Neuron (in vitro differentiated cells): ENCODE data around the gene SLC37A3.

Experiments
- H2AFZ ChIP-seq: one replicate; pipeline ENCODE4 v1.6.1; 2013; ENCODE audit warnings: low read depth, mild to moderate bottlenecking, inconsistent platforms, low read length, moderate library complexity
- H3K27me3 ChIP-seq: one replicate; pipeline ENCODE4 v1.6.1; 2013; ENCODE audit warnings: low read length; ENCODE audit not compliant: insufficient read depth
- H3K36me3 ChIP-seq: one replicate; pipeline ENCODE4 v1.6.1; 2013; ENCODE audit warnings: low read length; ENCODE audit not compliant: insufficient read depth
- H3K4me1 ChIP-seq: one replicate; pipeline ENCODE4 v1.6.1; 2013; ENCODE audit warnings: low read length; ENCODE audit not compliant: insufficient read depth
- H3K4me3 ChIP-seq: 2 replicates; pipeline ENCODE4 v1.5.1; 2013; ENCODE audit warnings: mild to moderate bottlenecking, low read length, moderate library complexity
- H3K9me3 ChIP-seq: one replicate; pipeline ENCODE4 v1.6.1; 2013; ENCODE audit warnings: low read length

Gene SLC37A3

DNA sequence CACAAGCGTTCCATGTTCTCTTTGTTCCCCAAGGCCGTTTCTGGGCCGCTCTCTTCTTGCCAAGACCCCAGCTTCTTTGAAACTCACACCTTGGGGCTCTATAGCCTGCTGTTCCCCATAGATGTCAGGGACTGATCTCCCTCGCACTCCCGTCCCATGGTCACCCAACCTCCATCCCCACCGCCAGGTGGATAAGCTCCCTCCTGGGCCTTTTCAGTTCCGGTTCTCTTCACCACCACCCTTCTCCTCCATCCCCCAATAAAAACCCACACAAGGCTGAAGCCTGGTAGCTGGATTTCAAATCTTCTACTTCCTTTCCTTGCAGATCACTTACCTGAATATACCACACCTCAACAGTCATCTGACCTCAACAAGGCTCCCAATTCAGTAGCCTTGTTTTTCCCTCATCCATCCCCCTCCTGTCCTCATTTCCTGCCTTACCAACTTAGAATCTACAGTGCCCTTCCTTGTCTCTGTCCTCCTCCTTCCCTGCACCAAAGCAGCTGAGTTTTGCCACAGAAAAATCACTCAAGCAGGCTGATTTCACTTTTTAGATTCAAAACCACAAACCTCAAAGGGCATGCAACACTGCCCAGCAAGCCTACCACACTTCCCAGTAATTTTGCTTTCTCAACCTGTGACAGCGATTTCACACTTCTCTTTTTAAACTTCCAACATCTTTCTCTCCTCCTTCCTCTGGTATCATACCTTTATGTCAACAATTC is 7.7 kb downstream of the SLC37A3 start:
- H3K4me3 ChIP-seq = no peak overlapping the region
- no peaks in the 10 kb centered on the region for H3K4me1 ChIP-seq
- no peaks in the 10 kb centered on the region for H3K9me3 ChIP-seq
- H2AFZ ChIP-seq = no peak overlapping the region
- H3K27me3 ChIP-seq = no peaks in the 10 kb centered on the region
- H3K36me3 ChIP-seq = no peaks in the 10 kb centered on the region

- no peaks in the 10 kb centered on the region for H3K27me3 ChIP-seq
- H3K36me3 ChIP-seq = no peaks in the 10 kb centered on the region
These were observed 8.3 kb downstream of the SLC37A3 start for GRCh38 chr7:140390034-140390433.

GRCh38 chr7:140389445-140389844 is 8.9 kb downstream of the SLC37A3 start:
- Histone ChIP-seq H3K4me1 (no peaks in the 10 kb centered on the region), H2AFZ (no peak overlapping the region), H3K4me3 (no peak overlapping the region), H3K9me3 (no peaks in the 10 kb centered on the region), H3K27me3 (no peaks in the 10 kb centered on the region), H3K36me3 (no peaks in the 10 kb centered on the region)

More at GRCh38 chr7:140390034-140390433, 8.3 kb downstream of the SLC37A3 start:
- H2AFZ ChIP-seq = no peak overlapping the region
- H3K9me3 ChIP-seq = no peaks in the 10 kb centered on the region
- H3K4me3 ChIP-seq = no peak overlapping the region
- H3K4me1 ChIP-seq = no peaks in the 10 kb centered on the region

- Histone ChIP-seq H3K4me3 (no peak overlapping the region), H3K27me3 (no peaks in the 10 kb centered on the region), H3K9me3 (no peaks in the 10 kb centered on the region), H3K4me1 (no peaks in the 10 kb centered on the region), H2AFZ (no peak overlapping the region), H3K36me3 (peaks cover 18% of the 10 kb centered on the region)
These were observed 13.3 kb downstream of the SLC37A3 start for GRCh38 chr7:140384894-140385545.

- Histone ChIP-seq H2AFZ (no peak overlapping the region), H3K4me3 (no peak overlapping the region), H3K27me3 (no peaks in the 10 kb centered on the region), H3K4me1 (no peaks in the 10 kb centered on the region), H3K9me3 (no peaks in the 10 kb centered on the region), H3K36me3 (peaks cover 25% of the 10 kb centered on the region)
These were observed 14.2 kb downstream of the SLC37A3 start for GRCh38 chr7:140383954-140384713.

- no peak overlapping the region for H2AFZ ChIP-seq
- H3K27me3 ChIP-seq = no peaks in the 10 kb centered on the region
- peaks cover 31% of the 10 kb centered on the region for H3K36me3 ChIP-seq
- H3K4me3 ChIP-seq = no peak overlapping the region
- H3K9me3 ChIP-seq = no peaks in the 10 kb centered on the region
- no peaks in the 10 kb centered on the region for H3K4me1 ChIP-seq
These were observed 22.2 kb downstream of the SLC37A3 start for GRCh38 chr7:140375892-140376730.

DNA sequence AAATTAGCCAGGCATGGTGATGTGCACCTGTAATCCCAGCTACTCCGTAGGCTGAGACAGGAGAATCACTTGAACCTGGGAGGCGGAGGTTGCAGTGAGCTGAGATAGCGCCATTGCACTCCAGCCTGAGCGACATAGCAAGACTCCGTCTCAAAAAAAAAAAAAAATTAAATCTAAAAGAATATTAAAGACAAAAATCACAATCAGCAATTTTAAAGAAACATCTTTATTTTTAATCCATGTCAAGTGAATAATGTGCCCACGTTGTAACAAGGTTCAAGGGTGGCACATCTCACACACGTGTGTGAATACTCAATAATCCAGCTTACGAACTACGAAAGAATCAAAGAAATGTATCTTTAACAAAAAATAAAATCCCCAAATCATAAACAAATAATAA is 23.0 kb downstream of the SLC37A3 start:
- Histone ChIP-seq H3K36me3 (peaks cover 28% of the 10 kb centered on the region), H3K27me3 (no peaks in the 10 kb centered on the region), H3K4me1 (no peaks in the 10 kb centered on the region), H3K4me3 (no peak overlapping the region), H2AFZ (no peak overlapping the region), H3K9me3 (no peaks in the 10 kb centered on the region)

DNA sequence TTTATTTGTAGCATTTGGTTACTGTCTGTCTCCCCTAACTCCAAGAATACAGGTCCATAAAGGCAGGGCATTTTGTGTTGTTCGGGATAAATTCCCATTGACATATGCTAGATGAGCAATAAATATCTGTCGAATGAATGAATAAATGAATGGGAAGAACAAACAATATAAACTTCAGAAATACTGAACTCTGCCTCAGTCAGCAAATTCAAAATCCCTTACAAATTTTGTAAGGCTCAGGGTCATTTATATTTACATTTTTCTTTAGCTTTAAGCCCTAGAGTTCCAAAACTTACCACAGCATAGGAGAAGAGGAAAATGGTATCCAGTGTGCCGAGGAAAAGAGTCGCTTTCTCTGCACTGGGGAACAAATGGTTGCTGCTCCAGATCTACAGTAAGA is 29.0 kb downstream of the SLC37A3 start:
- H3K4me3 ChIP-seq = no peak overlapping the region
- H3K9me3 ChIP-seq = no peaks in the 10 kb centered on the region
- H3K4me1 ChIP-seq = no peaks in the 10 kb centered on the region
- no peaks in the 10 kb centered on the region for H3K27me3 ChIP-seq
- no peak overlapping the region for H2AFZ ChIP-seq
- H3K36me3 ChIP-seq = peaks cover 16% of the 10 kb centered on the region

GRCh38 chr7:140367528-140367927 is 30.8 kb downstream of the SLC37A3 start:
- Histone ChIP-seq H3K36me3 (peaks cover 23% of the 10 kb centered on the region), H3K27me3 (no peaks in the 10 kb centered on the region), H3K4me3 (no peak overlapping the region), H3K4me1 (no peaks in the 10 kb centered on the region), H2AFZ (no peak overlapping the region), H3K9me3 (peaks cover 5% of the 10 kb centered on the region)

GRCh38 chr7:140364819-140365218 is 33.5 kb downstream of the SLC37A3 start:
- Histone ChIP-seq H3K4me1 (no peaks in the 10 kb centered on the region), H3K36me3 (peaks cover 26% of the 10 kb centered on the region), H3K9me3 (peaks cover 5% of the 10 kb centered on the region), H2AFZ (no peak overlapping the region), H3K27me3 (no peaks in the 10 kb centered on the region), H3K4me3 (no peak overlapping the region)

DNA sequence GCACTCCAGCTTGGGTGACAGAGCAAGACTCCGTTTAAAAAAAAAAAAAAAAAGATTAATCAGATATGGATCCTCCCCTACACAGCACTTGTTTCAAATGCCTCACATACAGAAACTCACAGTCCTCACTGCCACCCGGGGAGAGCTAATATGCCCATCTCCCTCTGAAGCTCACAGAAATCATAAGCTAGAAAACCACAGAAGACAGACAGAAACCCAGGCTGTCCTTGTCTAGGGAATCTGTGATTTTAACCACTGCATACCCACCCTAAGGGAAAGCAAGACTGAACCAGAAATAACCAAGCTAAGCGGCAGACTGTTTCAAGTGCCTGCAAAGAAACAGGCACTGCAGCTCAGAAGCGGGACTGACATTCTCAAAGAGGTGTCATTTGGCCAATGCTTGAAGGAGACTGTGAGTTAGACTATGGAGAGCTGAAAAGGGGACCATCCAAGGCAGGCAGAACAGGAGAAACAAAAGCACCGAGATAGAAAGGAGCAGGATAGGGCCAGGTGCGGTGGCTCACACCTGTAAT is 37.6 kb downstream of the SLC37A3 start:
- H3K4me1 ChIP-seq = no peaks in the 10 kb centered on the region
- peaks cover 39% of the 10 kb centered on the region for H3K36me3 ChIP-seq
- H3K4me3 ChIP-seq = no peak overlapping the region
- H2AFZ ChIP-seq = no peak overlapping the region
- no peaks in the 10 kb centered on the region for H3K27me3 ChIP-seq
- peaks cover 5% of the 10 kb centered on the region for H3K9me3 ChIP-seq

GRCh38 chr7:140358412-140359051 is 39.8 kb downstream of the SLC37A3 start:
- Histone ChIP-seq H3K9me3 (no peaks in the 10 kb centered on the region), H3K4me3 (no peak overlapping the region), H3K27me3 (no peaks in the 10 kb centered on the region), H3K36me3 (peaks cover 48% of the 10 kb centered on the region), H2AFZ (no peak overlapping the region), H3K4me1 (no peaks in the 10 kb centered on the region)
